Urothelium cell line (cell line): ENCODE data around the gene BACH2.

Experiments
- DNase-seq: peaks from one replicate; pipeline ENCODE4 v3.0.0; 2011; ENCODE audit warnings: low spot score, mixed read lengths
- FAIRE-seq: peaks from 2 replicates; lab custom pipeline; 2011; peaks lifted over from hg19 to GRCh38; lab: Jason Lieb, UNC

Gene BACH2

DNA sequence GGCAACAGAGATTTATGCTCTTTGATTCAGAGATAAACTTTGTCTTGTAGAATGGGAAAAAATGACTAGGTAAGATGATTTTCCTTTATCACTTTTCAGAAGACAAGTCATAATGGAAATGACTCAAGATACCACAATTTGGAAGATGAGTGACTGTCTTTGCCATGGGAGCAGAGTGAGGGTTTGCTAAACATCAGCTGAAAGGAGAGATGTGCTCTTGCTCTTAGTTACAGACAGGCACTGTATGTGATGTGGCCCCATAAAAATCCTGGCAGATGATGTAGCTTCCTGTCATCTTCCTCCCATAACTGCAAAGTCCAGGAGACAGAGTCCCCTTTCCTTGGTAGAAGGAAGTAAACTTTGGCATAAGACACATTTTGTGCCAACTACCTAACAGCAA is 47.6 kb downstream of the BACH2 start:
- FAIRE-seq = no peak
- no peak for DNase-seq

DNA sequence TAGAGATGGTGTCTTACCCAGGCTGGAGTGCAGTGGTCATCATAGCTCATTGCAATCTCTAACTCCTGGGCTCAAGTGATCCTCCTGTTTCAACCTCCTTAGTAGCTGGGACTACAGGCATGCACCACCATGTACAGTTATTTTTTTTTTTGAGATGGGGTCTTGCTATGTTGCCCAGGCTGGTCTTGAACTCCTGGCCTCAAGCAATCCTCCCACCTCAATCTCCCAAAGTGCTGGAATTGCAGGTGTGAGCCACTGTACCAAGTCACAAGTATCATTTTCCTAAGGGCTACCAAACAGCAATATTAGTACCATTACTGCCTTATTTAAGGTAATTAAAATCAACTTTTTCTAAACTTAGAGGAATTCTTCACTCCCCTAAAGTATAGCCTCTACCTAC is 49.4 kb downstream of the BACH2 start:
- FAIRE-seq = no peak
- no peak for DNase-seq

DNA sequence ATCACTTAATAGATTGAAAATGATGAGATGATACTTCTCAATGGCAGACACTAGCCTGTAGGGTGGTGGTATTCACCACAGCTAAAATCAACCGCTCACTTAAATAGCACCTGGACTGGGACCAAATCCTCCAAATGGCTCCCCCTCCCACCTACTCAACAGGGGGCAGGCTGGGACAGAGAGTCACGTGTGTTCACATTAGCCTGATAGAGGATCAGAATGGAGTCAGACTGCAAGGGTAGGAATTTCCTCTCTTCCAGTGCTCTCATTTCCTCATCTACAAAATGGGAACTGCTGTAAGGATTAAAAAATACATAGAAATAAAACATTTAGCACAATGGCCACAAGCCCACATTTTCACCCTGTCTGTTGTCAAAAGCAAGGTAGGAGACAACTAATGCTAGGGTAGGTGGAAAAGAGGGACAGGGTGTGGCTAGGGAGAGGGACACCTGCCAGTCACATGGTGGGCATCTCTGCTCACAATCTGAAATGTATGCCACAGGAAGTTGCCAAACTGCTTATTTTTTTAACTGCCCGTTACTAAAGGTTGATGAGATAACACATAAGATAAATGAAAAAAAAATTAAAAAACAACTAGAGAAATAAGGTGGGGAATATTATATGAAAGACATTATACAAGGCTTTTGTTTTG is 55.3 kb downstream of the BACH2 start:
- FAIRE-seq = no peak
- DNase-seq = no peak

DNA sequence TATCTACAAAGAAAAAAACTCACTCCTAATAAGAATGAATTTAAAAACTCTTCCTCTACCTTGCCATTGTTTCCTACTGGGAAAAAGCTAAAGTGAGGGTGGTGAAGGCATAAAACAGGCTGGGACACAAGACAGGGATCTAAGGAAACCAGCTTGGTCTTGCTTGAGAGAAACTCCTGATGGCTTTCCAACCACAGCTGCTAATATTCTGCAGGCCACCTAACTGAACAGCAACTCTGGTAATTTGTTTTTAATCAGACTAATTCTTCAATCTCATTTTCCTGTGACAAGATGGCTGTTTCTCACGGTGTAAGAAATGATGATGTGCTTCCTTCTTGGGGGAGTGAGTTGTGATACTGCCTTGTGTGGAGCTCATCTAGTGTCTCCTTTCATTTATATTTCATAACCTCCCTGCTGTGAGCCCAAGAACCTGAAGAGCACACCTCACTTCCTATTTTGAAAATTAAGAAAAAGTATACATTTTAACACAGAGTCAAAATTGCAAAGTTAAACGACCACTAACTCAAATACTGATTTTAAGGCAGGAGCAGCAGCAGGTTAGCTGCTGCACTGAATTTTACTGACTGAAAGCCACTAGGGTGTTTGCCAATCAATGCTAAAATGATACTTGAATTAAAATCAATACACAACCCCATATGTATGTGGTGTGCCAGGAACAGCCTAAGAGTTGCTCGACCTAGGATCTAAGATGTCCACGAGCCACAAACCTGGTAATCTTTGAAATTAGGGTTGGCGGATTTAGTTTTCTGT is 58.0 kb downstream of the BACH2 start:
- FAIRE-seq (no peak), DNase-seq (no peak)

DNA sequence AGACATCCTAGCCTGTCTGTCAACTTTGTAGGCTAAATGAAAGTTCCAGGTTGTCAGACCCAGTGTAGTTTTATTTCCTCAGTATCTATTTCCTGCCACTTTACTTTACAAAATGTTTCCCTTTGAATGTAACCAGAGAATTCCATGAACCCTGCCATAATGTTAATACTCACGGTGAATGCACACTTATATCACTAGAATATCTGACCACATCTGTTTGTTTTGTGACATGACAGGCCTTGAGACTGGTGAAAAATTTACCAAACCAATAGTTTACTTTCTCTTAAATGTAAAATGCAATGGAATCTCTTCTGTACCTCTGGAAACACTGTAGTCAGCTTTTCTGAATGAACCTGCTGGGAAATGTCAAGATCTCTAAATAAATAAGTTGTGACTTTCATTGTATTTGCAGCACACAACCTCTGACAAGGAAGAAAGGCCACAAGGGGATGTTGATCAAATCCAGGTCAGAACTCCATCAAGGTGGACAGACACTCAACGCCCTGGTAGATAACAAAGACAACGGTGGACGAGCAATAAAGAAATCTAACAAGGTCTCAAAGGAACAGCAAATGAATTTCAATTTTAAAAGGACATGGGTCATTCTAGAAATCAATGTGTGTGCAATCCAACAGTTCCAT is 59.2 kb downstream of the BACH2 start:
- FAIRE-seq = no peak
- DNase-seq = no peak

DNA sequence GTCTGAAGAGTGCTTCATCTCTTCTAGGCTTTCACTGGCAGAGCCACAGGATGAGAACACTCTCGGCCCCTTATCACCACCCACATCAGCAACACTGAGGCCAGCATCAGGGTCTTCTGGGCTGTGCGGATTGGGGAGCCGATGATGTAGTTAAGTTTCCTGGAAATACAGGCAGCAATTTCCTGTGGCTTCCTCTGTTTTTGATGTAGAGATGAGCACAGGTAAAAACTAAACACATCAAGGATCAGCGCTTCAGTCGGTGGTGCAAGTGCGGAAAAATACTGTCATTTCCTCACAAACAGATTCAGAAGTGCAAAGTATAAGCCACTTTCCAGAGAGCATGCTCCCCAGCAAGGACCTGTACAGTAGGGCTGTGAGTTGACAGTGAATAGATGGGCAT is 62.6 kb downstream of the BACH2 start:
- no peak for FAIRE-seq

DNA sequence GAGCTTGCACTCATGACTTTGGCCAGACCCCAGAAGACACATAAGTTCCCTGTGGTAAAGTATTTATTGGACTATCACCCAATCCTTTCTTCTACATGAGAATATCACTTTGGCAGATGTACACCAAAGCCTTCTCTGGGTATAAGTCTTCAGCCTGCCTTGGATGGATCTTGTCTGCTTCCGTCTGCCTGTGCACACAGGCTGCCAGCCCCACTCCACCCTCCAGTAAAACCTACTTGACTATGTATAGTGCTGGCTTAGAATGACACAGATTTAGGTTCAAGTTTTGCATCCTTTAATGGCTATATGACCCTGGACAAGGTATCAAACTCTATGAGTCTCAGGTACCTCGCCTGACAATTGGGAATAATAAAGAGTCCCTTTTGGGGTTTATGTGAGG is 63.4 kb downstream of the BACH2 start:
- FAIRE-seq = no peak
- no peak for DNase-seq

More for the DNA sequence above, 62.6 kb downstream of the BACH2 start:
- DNase-seq = no peak

DNA sequence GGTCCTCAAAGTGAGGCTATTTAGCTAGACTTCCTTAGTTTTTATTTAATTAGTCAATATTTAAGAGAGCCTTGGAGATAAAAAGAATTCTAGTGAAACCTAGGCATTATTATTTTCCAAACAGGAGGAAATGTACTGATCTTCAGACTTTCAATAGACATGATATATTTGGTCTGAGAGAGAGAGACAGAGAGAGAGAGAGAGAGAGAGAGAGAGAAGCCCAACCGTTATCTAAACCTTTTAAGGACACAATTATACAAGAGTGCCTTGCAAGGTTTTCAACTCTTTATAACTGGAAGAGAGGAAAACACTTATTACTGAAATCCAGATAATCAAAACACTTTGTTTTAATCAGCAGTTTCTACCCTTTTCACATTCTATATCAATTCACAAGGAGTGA is 64.8 kb downstream of the BACH2 start:
- FAIRE-seq = no peak
- DNase-seq = no peak

DNA sequence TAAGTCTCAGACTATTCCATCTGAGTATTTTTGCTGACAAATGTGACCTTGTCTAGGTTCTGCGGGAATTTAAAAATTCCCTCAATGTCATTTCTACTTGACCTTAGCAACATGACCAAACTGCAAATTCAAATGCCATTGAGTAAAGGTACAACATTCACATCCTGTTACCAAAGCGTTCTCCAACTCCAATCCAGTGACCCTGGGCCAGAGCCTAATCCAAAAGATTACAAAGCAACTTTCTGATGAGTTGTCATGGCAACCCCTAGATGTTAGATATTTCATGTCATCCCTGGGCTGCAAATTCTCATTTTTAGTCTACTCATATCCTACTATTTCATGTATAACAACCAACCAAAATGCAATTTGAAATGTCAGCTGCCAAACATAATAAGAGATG is 65.3 kb downstream of the BACH2 start:
- no peak for FAIRE-seq
- DNase-seq = no peak

DNA sequence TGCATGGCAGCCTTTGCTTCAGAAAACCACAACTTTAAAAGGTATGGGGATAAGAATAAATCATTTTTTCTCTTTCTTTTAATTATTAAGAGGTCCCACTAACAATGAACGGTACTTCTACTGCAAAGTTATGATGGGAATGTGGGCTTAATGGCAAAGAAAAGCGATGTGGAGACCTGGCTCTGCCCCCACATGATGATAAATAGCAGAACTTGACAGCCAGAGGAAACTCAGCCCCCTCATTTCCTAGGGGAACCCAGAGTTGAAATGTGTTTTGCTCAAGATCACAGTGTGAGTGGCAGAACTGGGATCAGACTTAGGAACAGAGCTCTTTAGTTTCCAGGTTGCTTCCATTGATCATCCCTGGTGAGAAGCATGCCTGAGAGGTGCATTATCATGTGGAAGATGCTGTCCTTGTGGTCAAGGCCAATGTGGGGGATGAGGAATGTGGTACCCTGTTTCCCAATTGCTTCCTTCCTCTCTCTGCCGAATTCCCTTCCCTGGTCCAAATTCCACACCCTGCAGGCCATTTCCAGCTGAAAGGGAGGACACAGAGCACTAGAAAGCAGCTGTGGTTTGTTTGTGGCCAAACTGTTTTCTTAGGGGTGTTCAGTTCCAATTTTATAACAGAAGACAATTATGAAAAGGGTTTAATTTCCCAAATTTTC is 66.0 kb downstream of the BACH2 start:
- no peak for FAIRE-seq

DNA sequence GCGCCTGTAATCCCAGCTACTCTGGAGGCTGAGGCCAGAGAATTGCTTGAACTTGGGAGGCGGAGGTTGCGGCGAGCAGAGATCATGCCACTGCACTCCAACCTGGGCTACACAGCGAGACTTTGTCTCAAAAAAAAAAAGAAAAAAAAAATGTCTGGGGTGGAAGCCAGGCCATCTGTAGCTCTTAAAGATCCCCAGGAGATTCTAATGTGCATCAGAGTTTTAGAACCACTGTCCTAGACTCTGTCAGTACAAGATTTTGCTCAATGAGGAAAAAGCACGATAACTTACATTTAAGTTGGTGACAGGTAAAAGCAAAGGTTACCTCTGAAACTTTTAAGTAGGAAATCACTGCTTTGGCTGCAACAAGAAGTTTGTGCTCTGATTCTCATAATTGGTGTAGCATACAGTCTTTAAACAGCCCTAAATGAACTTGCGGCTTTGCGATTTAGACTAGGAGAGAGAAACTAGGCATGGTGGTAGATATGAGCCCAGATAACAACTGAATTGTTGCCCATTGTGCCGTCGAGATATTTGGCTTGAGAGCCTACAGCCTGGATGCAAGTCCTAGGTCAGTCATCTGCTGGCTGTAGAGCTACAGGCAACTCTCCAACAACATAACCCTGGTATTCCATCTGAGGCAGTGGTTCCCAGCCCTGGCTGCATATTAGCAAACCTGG is 67.2 kb downstream of the BACH2 start:
- no peak for DNase-seq
- FAIRE-seq = no peak

More for the DNA sequence above, 66.0 kb downstream of the BACH2 start:
- DNase-seq = no peak

DNA sequence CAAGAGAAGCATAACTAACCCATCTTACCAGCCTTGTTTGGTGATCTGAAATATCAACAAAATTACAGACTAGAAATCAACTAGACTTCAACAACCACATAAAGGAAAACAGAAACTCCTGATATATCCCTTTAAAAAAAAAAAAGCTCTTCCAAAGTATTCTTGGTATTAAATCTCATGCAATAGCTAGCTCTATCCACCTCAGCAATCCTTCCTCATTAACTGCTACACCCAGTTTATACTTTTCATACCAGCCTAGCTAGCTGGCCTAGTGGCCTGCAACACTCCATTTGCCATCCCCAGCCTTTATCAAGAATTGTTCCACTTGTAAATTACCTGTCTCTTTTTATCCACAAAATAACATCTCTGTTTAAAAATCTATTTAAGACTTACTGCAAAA is 69.0 kb downstream of the BACH2 start:
- no peak for FAIRE-seq
- DNase-seq = no peak

DNA sequence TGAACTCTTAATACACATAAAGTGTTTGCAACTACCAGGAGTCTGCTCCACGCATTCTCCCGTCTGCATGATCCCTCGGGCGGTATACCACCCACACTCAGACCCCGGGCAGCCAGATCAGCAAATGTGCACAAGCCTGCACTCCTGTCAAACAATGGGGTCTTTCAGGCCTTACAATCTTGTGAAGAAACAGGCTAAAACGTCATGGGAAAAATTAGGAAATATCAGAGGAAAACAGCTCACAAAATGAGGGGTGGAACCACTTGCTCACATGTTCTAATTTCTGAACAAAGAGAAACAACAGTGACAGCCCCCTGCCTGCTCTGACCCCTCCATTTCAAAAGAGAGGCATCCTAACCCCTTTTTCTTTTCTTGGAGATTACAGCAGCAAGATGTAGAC is 69.4 kb downstream of the BACH2 start:
- FAIRE-seq (no peak), DNase-seq (no peak)

DNA sequence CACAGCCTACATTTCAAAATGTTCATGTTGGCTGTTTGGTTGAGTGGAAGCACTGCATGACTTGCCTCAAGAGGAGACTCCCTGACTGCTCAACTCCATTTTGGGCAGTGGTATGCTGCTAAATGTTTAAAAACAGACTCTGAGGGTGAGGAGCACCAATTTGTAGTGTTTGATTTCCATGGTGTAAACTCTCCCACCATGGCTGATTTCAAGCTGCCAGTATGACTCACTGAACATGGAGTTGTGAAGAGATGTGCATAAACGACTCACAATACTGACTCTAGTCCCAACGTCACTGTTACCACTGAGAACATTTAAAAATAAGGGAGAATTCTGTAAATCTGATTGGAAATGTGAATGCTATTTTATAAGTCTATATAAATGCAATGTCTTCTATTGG is 70.4 kb downstream of the BACH2 start:
- FAIRE-seq = no peak
- DNase-seq = no peak

DNA sequence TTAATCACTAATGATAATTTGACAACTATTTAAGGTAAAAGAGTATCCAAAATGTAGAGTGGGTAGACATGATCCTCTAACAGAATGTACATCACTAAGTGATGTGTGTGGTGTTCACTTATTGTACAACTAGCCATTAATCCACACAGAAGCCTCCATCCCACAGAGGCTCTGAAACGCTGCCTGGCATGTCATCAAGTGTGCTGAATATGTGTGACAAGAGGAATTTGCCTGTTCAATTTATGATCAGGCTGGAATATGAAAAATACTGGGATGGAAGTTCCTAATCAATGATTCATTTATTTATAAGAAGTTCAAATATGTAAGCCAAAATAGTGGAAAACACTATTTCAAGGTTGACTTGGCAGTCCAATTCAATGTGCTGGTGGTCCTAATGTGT is 72.4 kb downstream of the BACH2 start:
- no peak for FAIRE-seq
- no peak for DNase-seq

DNA sequence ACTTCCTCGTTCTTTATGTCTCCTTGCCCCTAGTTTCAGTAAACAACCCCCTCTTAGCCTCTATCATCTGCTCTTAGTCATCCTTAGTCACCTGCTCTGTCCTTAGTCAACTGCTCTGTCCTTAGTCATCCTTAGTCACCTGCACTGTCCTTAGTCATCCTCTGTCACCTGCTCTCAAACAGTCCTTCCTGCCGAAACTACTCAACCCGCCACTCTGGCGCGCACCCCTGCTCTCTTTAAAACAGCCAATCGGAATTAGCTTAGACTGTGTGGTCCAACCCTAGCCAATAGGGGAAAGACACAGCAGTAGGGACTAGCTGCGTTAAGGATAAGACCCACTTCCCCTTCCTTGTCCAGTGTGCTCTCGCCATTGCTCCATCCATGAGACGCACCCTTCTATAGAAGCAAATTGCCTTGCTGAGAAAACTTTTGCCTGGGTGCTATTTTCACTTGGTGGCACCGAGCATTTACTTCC is 73.9 kb downstream of the BACH2 start:
- no peak for FAIRE-seq

DNA sequence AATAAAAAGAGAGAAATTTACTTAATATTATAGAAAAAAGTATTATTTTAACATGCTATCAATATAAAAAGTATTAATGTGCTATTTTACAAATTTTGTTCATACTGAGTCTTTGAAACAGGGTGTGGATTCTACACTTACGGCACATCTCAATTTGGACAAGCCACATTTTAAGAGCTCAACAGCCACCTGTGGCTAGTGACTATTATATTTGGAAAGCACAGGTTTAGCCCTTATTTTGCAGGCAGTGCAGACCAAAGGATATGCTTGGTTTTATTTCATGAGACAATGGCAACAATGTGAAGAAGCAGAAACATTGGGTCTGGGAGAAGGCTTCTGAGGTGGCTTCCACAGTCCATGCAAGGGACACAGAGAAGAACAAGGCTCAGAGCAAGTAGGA is 74.6 kb downstream of the BACH2 start:
- FAIRE-seq = no peak
- DNase-seq = no peak

More for the DNA sequence above, 73.9 kb downstream of the BACH2 start:
- DNase-seq = peak; percentile 27

DNA sequence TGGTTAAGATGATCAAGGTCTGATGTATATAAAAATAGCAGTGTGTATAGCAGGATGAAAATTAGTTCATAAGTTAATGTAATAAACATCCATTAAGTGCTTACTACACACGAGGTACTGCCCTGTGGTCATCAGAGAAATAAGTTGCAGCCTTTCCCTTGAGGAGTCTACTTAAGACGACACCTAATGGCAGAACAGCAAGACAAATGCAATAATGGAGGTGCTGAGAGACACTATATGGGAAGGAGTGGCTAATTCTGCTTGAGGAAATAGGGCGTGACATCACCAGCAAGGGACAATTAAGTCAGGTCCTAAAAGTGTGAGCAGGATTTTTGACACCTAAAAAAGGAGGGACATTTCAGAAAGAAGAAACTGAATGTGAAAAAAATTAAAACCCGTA is 75.2 kb downstream of the BACH2 start:
- DNase-seq = no peak
- FAIRE-seq = no peak

DNA sequence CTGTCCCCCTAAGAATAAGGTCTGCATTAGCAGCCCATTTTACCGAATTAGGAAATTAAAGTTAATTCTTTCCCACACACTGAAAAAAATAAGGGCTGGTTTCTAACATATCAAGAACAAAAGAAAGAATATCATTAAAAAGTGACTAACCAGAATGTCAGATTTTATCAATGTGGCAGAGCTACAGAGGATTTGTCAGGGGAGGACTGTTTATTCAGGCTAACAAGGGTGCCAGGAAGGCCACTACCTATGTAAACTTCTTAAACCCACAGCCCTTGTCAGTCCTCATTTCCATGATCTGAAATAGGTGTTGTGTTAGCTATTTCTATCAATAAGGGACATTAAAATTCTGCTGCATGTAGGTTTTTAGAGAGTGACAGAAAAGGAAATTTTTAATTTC is 76.4 kb downstream of the BACH2 start:
- DNase-seq = no peak
- no peak for FAIRE-seq

DNA sequence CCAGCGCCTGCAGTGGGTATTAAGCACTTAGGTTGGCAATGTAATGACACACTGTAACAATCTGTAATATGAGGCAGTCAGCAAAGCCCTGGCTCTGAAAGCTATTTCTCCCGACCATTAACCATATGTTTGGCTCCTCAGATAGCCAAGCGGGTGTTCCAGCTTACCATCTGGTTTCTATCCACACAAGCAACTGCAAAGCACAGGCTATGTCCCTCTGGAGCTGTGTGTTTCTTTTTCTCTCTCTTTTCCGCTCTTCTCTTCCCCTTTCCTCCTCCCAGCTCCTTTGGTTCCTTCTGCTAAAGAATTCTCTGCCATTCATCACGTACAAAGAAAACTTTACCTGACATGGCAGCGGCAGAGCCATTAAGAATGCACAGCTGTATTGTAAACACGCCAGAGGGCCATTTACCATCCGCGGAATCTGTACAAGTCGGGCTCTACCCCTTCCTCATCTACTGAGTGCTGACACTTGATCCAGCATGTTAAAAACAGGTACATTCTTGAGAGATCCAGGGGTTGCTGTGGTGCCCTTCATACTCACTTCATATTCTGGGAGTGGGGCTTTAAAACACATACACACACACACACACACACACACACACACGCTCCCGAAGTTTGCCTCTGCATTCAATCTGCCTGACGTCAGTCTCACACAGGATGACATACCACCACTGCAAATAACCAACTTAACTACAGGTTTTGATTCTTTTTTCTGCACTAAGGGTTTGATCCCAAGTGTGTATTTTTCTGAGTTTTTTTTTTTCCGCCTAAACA is 77.2 kb downstream of the BACH2 start:
- DNase-seq (no peak), FAIRE-seq (no peak)
